ENCODE results near the gene FREY1.
"Not testable (repeated sequence)": the region's sequence is repeated elsewhere in the genome, so short reads cannot be mapped to it uniquely, and the experiment has no call there.

The FREY1 gene

DNA sequence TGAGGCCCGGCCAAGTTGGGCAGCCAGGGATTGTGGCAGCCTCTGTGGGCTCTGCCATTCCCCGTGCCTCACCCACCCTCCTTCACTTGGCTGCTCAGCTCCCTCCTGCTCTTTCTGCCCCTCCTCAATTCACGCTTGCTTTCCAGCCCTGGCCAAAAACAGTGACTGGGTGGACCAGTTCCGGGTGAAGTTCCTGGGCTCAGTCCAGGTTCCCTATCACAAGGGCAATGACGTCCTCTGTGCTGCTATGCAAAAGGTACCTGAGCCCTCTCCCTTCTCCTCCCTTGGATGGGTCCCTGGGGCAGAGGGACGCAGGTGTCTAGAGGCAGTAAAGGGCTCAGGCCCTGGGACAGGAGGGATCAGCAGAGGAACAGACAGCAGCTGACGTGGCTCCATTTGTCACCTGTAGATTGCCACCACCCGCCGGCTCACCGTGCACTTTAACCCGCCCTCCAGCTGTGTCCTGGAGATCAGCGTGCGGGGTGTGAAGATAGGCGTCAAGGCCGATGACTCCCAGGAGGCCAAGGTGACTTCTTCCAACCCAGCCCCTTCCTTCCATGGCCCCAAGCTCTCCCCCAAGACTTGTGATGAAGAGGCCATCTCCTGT is 2.7 kb downstream of the FREY1 start:
- no peak for DNase-seq (ENCODE audit: low read depth, low spot score)
- no peak overlapping the region for H3K9ac ChIP-seq (ENCODE audit: insufficient read length)
- H3K27ac ChIP-seq: no peak overlapping the region
- H3K36me3 ChIP-seq (ENCODE audit: insufficient read depth, low read length): no peaks in the 10 kb centered on the region
- TF ChIP-seq POLR2AphosphoS5 (IDR thresholded peaks at IDR 0.05; ENCODE audit: borderline replicate concordance, low read depth, low read length): no peak
- TF ChIP-seq FOXP2 (optimal IDR thresholded peaks at IDR 0.05; ENCODE audit: control extremely low read depth, extremely low read length, insufficient read depth): no peak
- no peak for TF ChIP-seq EZH2 (IDR thresholded peaks at IDR 0.05)
- no peak overlapping the region for H3K4me3 ChIP-seq
- no peaks in the 10 kb centered on the region for H3K9me3 ChIP-seq (ENCODE audit: low read depth, low read length)

DNA sequence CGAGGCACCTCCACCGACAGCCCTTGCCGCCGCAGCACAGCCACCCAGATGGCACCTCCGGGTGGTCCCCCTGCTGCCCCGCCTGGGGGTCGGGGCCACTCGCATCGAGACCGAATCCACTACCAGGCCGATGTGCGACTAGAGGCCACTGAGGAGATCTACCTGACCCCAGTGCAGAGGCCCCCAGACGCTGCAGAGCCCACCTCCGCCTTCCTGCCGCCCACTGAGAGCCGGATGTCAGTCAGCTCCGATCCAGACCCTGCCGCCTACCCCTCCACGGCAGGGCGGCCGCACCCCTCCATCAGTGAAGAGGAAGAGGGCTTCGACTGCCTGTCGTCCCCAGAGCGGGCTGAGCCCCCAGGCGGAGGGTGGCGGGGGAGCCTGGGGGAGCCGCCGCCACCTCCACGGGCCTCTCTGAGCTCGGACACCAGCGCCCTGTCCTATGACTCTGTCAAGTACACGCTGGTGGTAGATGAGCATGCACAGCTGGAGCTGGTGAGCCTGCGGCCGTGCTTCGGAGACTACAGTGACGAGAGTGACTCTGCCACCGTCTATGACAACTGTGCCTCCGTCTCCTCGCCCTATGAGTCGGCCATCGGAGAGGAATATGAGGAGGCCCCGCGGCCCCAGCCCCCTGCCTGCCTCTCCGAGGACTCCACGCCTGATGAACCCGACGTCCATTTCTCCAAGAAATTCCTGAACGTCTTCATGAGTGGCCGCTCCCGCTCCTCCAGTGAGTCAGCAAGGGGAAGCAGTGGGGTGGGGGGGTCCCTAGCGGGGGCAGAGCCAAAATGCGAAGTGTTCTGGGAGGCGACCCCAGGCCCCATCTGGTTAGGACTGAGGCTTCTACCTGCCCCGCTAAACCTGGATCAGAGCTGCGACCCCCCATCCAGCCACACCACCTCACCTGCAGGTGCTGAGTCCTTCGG is 4.4 kb downstream of the FREY1 start:
- Histone ChIP-seq H3K27ac (no peak overlapping the region), H3K4me3 (no peak overlapping the region), H3K9ac (ENCODE audit: insufficient read length) (no peak overlapping the region), H3K36me3 (ENCODE audit: insufficient read depth, low read length) (no peaks in the 10 kb centered on the region), H3K9me3 (ENCODE audit: low read depth, low read length) (no peaks in the 10 kb centered on the region)
- TF ChIP-seq FOXP2 (optimal IDR thresholded peaks at IDR 0.05; ENCODE audit: control extremely low read depth, extremely low read length, insufficient read depth): no peak
- no peak for TF ChIP-seq EZH2 (IDR thresholded peaks at IDR 0.05)
- no peak for TF ChIP-seq POLR2AphosphoS5 (IDR thresholded peaks at IDR 0.05; ENCODE audit: borderline replicate concordance, low read depth, low read length)
- no peak for DNase-seq (ENCODE audit: low read depth, low spot score)

GRCh38 chr11:45901626-45902025 is 5.4 kb downstream of the FREY1 start:
- Histone ChIP-seq H3K4me3 (no peak overlapping the region), H3K36me3 (ENCODE audit: insufficient read depth, low read length) (no peaks in the 10 kb centered on the region), H3K9ac (ENCODE audit: insufficient read length) (no peak overlapping the region), H3K27ac (no peak overlapping the region), H3K9me3 (ENCODE audit: low read depth, low read length) (no peaks in the 10 kb centered on the region)
- no peak for TF ChIP-seq POLR2AphosphoS5 (IDR thresholded peaks at IDR 0.05; ENCODE audit: borderline replicate concordance, low read depth, low read length)
- TF ChIP-seq EZH2 (IDR thresholded peaks at IDR 0.05): no peak
- TF ChIP-seq FOXP2 (optimal IDR thresholded peaks at IDR 0.05; ENCODE audit: control extremely low read depth, extremely low read length, insufficient read depth): no peak
- no peak for DNase-seq (ENCODE audit: low read depth, low spot score)

- H3K36me3 ChIP-seq (ENCODE audit: insufficient read depth, low read length): no peaks in the 10 kb centered on the region
- H3K9me3 ChIP-seq (ENCODE audit: low read depth, low read length): no peaks in the 10 kb centered on the region
- no peak overlapping the region for H3K27ac ChIP-seq
- H3K9ac ChIP-seq (ENCODE audit: insufficient read length): no peak overlapping the region
- TF ChIP-seq FOXP2 (optimal IDR thresholded peaks at IDR 0.05; ENCODE audit: control extremely low read depth, extremely low read length, insufficient read depth) (no peak), EZH2 (IDR thresholded peaks at IDR 0.05) (no peak), POLR2AphosphoS5 (IDR thresholded peaks at IDR 0.05; ENCODE audit: borderline replicate concordance, low read depth, low read length) (no peak)
- H3K4me3 ChIP-seq: peak overlapping the region; percentile 79; the same call in 1 of the 2 replicates
- no peak for DNase-seq (ENCODE audit: low read depth, low spot score)
Observed at GRCh38 chr11:45900916-45901617, 6.0 kb downstream of the FREY1 start.

GRCh38 chr11:45900175-45900800 is 6.8 kb downstream of the FREY1 start:
- not testable (repeated sequence) for H3K9ac ChIP-seq (ENCODE audit: insufficient read length); H3K27ac ChIP-seq; H3K36me3 ChIP-seq (ENCODE audit: insufficient read depth, low read length); DNase-seq (ENCODE audit: low read depth, low spot score); H3K9me3 ChIP-seq (ENCODE audit: low read depth, low read length)
- peak overlapping the region; percentile 79 for H3K4me3 ChIP-seq

DNA sequence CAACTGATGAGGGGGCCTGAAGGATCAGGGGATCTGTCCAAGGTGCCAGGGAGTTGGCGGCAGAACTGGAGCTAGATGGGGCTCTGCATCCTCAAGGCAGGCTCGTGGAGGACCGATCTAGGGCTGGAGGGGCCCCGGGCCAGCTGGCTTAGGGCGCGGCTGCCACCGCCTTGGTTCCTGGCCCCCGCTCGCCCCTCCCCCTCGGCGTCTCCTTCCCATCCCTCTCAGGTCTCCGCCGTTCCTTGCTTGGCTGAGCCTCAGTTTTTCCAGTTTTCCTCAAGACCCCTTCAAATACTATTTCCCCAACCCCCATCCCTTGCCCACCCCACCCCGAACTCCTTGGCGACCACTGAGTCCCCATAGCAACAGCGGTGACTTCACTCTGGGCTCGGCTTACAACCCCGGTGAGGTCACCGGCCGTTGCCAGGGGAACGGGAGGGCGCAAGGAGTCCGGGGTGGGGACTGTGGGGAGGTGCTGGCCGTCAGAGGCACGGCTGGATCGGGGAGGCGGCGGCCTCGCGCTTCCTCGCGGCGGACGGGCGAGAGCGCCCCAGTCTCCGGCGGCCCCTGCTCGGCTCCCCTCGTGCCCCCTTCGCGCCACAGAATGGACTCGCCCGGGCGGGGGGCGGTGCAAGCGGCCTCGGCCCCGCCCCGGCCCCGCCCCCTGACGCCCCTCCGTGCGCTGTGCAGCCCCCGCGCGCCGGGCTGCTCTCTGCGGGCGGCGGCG is 7.5 kb downstream of the FREY1 start:
- H3K36me3 ChIP-seq (ENCODE audit: insufficient read depth, low read length): no peaks in the 10 kb centered on the region
- no peaks in the 10 kb centered on the region for H3K9me3 ChIP-seq (ENCODE audit: low read depth, low read length)
- DNase-seq (ENCODE audit: low read depth, low spot score): no peak
- no peak overlapping the region for H3K27ac ChIP-seq
- TF ChIP-seq POLR2AphosphoS5 (IDR thresholded peaks at IDR 0.05; ENCODE audit: borderline replicate concordance, low read depth, low read length) (no peak), FOXP2 (optimal IDR thresholded peaks at IDR 0.05; ENCODE audit: control extremely low read depth, extremely low read length, insufficient read depth) (no peak), EZH2 (IDR thresholded peaks at IDR 0.05) (no peak)
- peak overlapping the region; percentile 79 for H3K4me3 ChIP-seq
- H3K9ac ChIP-seq (ENCODE audit: insufficient read length): no peak overlapping the region

GRCh38 chr11:45899086-45899447 is 8.0 kb downstream of the FREY1 start:
- Histone ChIP-seq H3K27ac (no peak overlapping the region), H3K9me3 (ENCODE audit: low read depth, low read length) (no peaks in the 10 kb centered on the region), H3K9ac (ENCODE audit: insufficient read length) (no peak overlapping the region), H3K4me3 (no peak overlapping the region), H3K36me3 (ENCODE audit: insufficient read depth, low read length) (no peaks in the 10 kb centered on the region)
- TF ChIP-seq POLR2AphosphoS5 (IDR thresholded peaks at IDR 0.05; ENCODE audit: borderline replicate concordance, low read depth, low read length): no peak
- TF ChIP-seq EZH2 (IDR thresholded peaks at IDR 0.05): no peak
- no peak for TF ChIP-seq FOXP2 (optimal IDR thresholded peaks at IDR 0.05; ENCODE audit: control extremely low read depth, extremely low read length, insufficient read depth)
- DNase-seq (ENCODE audit: low read depth, low spot score): no peak

All from SK-N-MC (cell line).